HG03066 (cell line): ENCODE results near the gene PRAME.
"Not testable (repeated sequence)": the region's sequence is repeated elsewhere in the genome, so short reads cannot be mapped to it uniquely, and the experiment has no call there.

ENCODE experiments used
- ATAC-seq: cut with Tn5 transposase; IDR thresholded peaks from one replicate; pipeline ENCODE4 v1.9.1; 2021; ENCODE audit warnings: low read depth; ENCODE audit not compliant: unreplicated experiment

PRAME gene

GRCh38 chr22:22558972-22559603, at the start of gene PRAME:
Gene PRAME, minus strand, starts transcription at chr22:22559265. Its CDS starts 2,433 bp downstream, at chr22:22556832.
- no peak for ATAC-seq

- not testable (repeated sequence) for ATAC-seq
Observed at GRCh38 chr22:22608022-22608421, 49.0 kb upstream of the PRAME start.

- no peak for ATAC-seq
Observed at GRCh38 chr22:22605074-22605404, 46.0 kb upstream of the PRAME start.

GRCh38 chr22:22604326-22605073, 45.4 kb upstream of the PRAME start:
- no peak for ATAC-seq

- ATAC-seq = no peak
Observed at GRCh38 chr22:22603470-22603947, 44.4 kb upstream of the PRAME start.

- ATAC-seq = no peak
Observed at GRCh38 chr22:22600531-22601261, 41.6 kb upstream of the PRAME start.

GRCh38 chr22:22599248-22599647, 40.2 kb upstream of the PRAME start:
- no peak for ATAC-seq

GRCh38 chr22:22598144-22598543, 39.1 kb upstream of the PRAME start:
- ATAC-seq = no peak

GRCh38 chr22:22595001-22595835, 36.2 kb upstream of the PRAME start:
- no peak for ATAC-seq

- ATAC-seq = no peak
Observed at GRCh38 chr22:22593964-22594656, 35.0 kb upstream of the PRAME start.

GRCh38 chr22:22593250-22593649, 34.2 kb upstream of the PRAME start:
- ATAC-seq = no peak

GRCh38 chr22:22591348-22592299, 32.6 kb upstream of the PRAME start:
- no peak for ATAC-seq

- no peak for ATAC-seq
Observed at GRCh38 chr22:22590136-22590891, 31.2 kb upstream of the PRAME start.

- ATAC-seq = no peak
Observed at GRCh38 chr22:22588485-22589164, 29.6 kb upstream of the PRAME start.

GRCh38 chr22:22587577-22588188, 28.6 kb upstream of the PRAME start:
- ATAC-seq = no peak

- no peak for ATAC-seq
Observed at GRCh38 chr22:22584722-22585121, 25.7 kb upstream of the PRAME start.

- ATAC-seq = no peak
Observed at GRCh38 chr22:22583030-22583429, 24.0 kb upstream of the PRAME start.
